CD14-positive monocyte (primary cell): ENCODE data around the gene SNTN. TPM values are rescaled to one million over a fixed set of nuclear protein-coding genes. Genes with fewer than 3 reads are reported as not detected.

Experiments
- DNase-seq, 3 donors: peaks; one replicate each; pipeline ENCODE4 v3.0.0-alpha.2; 2011 to 2022
- H2AFZ ChIP-seq: 2 replicates; pipeline ENCODE4 v1.6.0; 2012; ENCODE audit warnings: mild to moderate bottlenecking, low read depth, low read length, inconsistent platforms; ENCODE audit not compliant: insufficient read depth, poor library complexity, severe bottlenecking
- H3K27ac ChIP-seq, 2 donors: 1 replicate in 1 of 2; 2 replicates in 1 of 2; pipeline ENCODE4 v1.5.1; 2012 to 2013; ENCODE audit warnings: low read length in 2 of 2, control low read depth in 1 of 2, inconsistent platforms in 1 of 2, low read depth in 1 of 2, mild to moderate bottlenecking in 1 of 2
- H3K27me3 ChIP-seq, 2 donors: one replicate each; pipeline versions ENCODE4 v1.6.0 to v1.6.1; 2011 to 2013; ENCODE audit warnings: low read length in 2 of 2; ENCODE audit not compliant: control insufficient read depth in 2 of 2, insufficient read depth in 2 of 2
- H3K36me3 ChIP-seq, 2 donors: replicated peaks in 1 of 2; 1 replicate in 1 of 2; 2 replicates in 1 of 2; pipeline versions ENCODE4 v1.5.1 to v1.6.1; 2012 to 2013; ENCODE audit warnings: low read length in 2 of 2, control low read depth in 1 of 2, inconsistent platforms in 1 of 2, mild to moderate bottlenecking in 1 of 2; ENCODE audit not compliant: insufficient read depth in 2 of 2, control insufficient read depth in 1 of 2
- H3K4me1 ChIP-seq, 2 donors: 1 replicate in 1 of 2; 2 replicates in 1 of 2; pipeline versions ENCODE4 v1.5.1 to v1.6.1; 2012 to 2013; ENCODE audit warnings: low read length in 2 of 2, control low read depth in 1 of 2, inconsistent platforms in 1 of 2, mild to moderate bottlenecking in 1 of 2, moderate library complexity in 1 of 2; ENCODE audit not compliant: insufficient read depth in 2 of 2, control insufficient read depth in 1 of 2
- H3K4me2 ChIP-seq: replicated peaks from 2 replicates; pipeline ENCODE3; 2012; ENCODE audit warnings: low read length, moderate library complexity, mild to moderate bottlenecking; ENCODE audit not compliant: poor library complexity, severe bottlenecking; ENCODE audit errors: extremely low read depth
- H3K4me3 ChIP-seq, 3 experiments: fragments of 200-600 bp in 1 of 3; sonication (generic) in 1 of 3; replicated peaks in 1 of 3; 1 replicate in 2 of 3; 2 replicates in 1 of 3; pipeline ENCODE4 v1.5.1; 2011 to 2013; ENCODE audit warnings: low read length in 3 of 3, mild to moderate bottlenecking in 3 of 3, control low read depth in 2 of 3, low read depth in 2 of 3, inconsistent platforms in 1 of 3, moderate library complexity in 1 of 3
- H3K79me2 ChIP-seq: 2 replicates; pipeline ENCODE4 v1.6.0; 2012; ENCODE audit warnings: mild to moderate bottlenecking, control low read depth, inconsistent platforms, low read length, moderate library complexity; ENCODE audit not compliant: insufficient read depth
- H3K9ac ChIP-seq: 2 replicates; pipeline ENCODE4 v1.6.0; 2017; ENCODE audit warnings: low read length, mild to moderate bottlenecking; ENCODE audit not compliant: insufficient read depth, poor library complexity, severe bottlenecking
- H3K9me3 ChIP-seq, 2 donors: replicated peaks in 1 of 2; 1 replicate in 1 of 2; 2 replicates in 1 of 2; pipeline versions ENCODE4 v1.5.1 to v1.6.1; 2012 to 2013; ENCODE audit warnings: low read length in 2 of 2, control low read depth in 1 of 2; ENCODE audit not compliant: control insufficient read depth in 1 of 2, insufficient read depth in 1 of 2
- H4K20me1 ChIP-seq: 2 replicates; pipeline ENCODE4 v1.6.0; 2012; ENCODE audit warnings: mild to moderate bottlenecking, low read length, control low read depth, moderate library complexity; ENCODE audit not compliant: insufficient read depth
- H3K27ac Mint-ChIP-seq, 7 donors: one replicate each; pipeline ENCODE4 v1.8.0; 2020; ENCODE audit warnings: mild to moderate bottlenecking in 7 of 7, mixed read lengths in 7 of 7, moderate library complexity in 6 of 7, inconsistent platforms in 2 of 7
- H3K27me3 Mint-ChIP-seq, 3 donors: one replicate each; pipeline ENCODE4 v1.8.0; 2021 to 2022; ENCODE audit warnings: low read depth in 3 of 3, mild to moderate bottlenecking in 3 of 3, mixed read lengths in 3 of 3, moderate library complexity in 3 of 3, inconsistent platforms in 1 of 3
- H3K36me3 Mint-ChIP-seq, 2 donors: one replicate each; pipeline ENCODE4 v1.8.0; 2020; ENCODE audit warnings: mixed read lengths in 2 of 2, inconsistent platforms in 1 of 2, mild to moderate bottlenecking in 1 of 2
- H3K4me1 Mint-ChIP-seq: one replicate; pipeline ENCODE4 v1.8.0; 2020; ENCODE audit warnings: mild to moderate bottlenecking, mixed read lengths
- H3K4me3 Mint-ChIP-seq, 2 donors: one replicate each; pipeline ENCODE4 v1.8.0; 2020; ENCODE audit warnings: mild to moderate bottlenecking in 2 of 2, mixed read lengths in 2 of 2, moderate library complexity in 1 of 2
- H3K9me3 Mint-ChIP-seq, 7 donors: one replicate each; pipeline ENCODE4 v1.8.0; 2020 to 2022; ENCODE audit warnings: mixed read lengths in 7 of 7, mild to moderate bottlenecking in 6 of 7, moderate library complexity in 6 of 7, inconsistent platforms in 2 of 7
- CTCF ChIP-seq: fragments of 200-600 bp; IDR thresholded peaks from one replicate; pipeline ENCODE4 v1.8.0; 2022; ENCODE audit warnings: antibody characterized with exemption, mild to moderate bottlenecking
- WGBS: methylation state at CpG from one replicate; pipeline ENCODE4 v1.1.5; 2013; ENCODE audit warnings: missing lambda C conversion rate; ENCODE audit not compliant: insufficient coverage; 5-methylcytosine and 5-hydroxymethylcytosine counted together
- intact Hi-C, 2 donors: fragments of 100-400 bp; cut with micrococcal nuclease; formaldehyde crosslinking; loops; one replicate each; pipeline versions ENCODE4 v1.15.0 to v1.15.1; 2023
- polyA plus RNA-seq, 3 donors: library from polyadenylated mRNA; depleted of rRNA in 1 of 3; unstranded in 2 of 3; stranded (reverse) in 1 of 3; fragments of 300-500 nt in 2 of 3; fragments of >200 nt in 1 of 3; fragmentation: Illumina TruSeq in 2 of 3; gene quantifications; 1 replicate in 2 of 3; 2 replicates in 1 of 3; pipeline ENCODE4 v1.2.3, GENCODE V29; 2012 to 2021

SNTN gene
- polyA plus RNA-seq, 3 donors: not detected

- Histone ChIP-seq H3K4me1 (no peaks in the 10 kb centered on the region), H3K36me3 (no peaks in the 10 kb centered on the region), H3K4me2 (no peak overlapping the region), H3K9ac (no peak overlapping the region), H3K9me3 (no peaks in the 10 kb centered on the region), H4K20me1 (no peaks in the 10 kb centered on the region), H3K27me3 (no peaks in the 10 kb centered on the region), H3K27ac (no peak overlapping the region), H3K4me3 (no peak overlapping the region), H2AFZ (no peak overlapping the region), H3K79me2 (no peaks in the 10 kb centered on the region)
- DNase-seq: no peak
- TF ChIP-seq CTCF: no peak
- Mint-ChIP-seq H3K27me3 (peaks cover 0 to 3% (median 2%) of the 10 kb centered on the region in 3 donors), H3K4me3 (no peak overlapping the region), H3K9me3 (peaks cover 0 to 5% (median 3%) of the 10 kb centered on the region in 7 donors), H3K4me1 (no peaks in the 10 kb centered on the region), H3K27ac (no peak overlapping the region), H3K36me3 (no peaks in the 10 kb centered on the region)
- WGBS: no CpG with 5 or more reads among the region's 1 CpG
- intact Hi-C loops: no loop called here
These were observed 55.3 kb downstream of the SNTN start for GRCh38 chr3:63707731-63708130.

DNA sequence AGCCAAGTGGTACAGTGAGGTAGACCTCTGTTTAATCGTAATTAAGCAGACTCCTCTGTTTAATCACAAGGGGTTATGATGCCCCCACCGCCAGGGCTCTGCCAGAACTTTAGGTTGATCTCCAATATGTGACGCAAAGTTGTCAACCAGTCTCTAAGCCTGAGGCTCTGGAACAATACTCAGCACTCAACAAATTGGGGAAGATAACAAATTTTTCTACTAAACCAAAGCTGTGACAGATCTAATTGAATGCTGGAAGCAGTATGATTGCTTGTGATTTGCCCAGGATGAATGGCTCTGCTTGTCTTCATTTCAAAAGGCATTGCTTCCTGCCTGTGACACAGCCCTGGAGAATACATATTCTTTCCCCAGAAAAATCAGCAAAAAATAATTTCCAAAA is 57.1 kb downstream of the SNTN start:
- intact Hi-C loops: no loop called here
- Mint-ChIP-seq H3K4me3 (no peak overlapping the region), H3K36me3 (no peaks in the 10 kb centered on the region), H3K27ac (no peak overlapping the region), H3K9me3 (peaks cover 0 to 3% (median 2%) of the 10 kb centered on the region in 7 donors), H3K4me1 (no peaks in the 10 kb centered on the region), H3K27me3 (peaks cover 0 to 3% (median 0%) of the 10 kb centered on the region in 3 donors)
- Histone ChIP-seq H3K4me3 (no peak overlapping the region), H3K4me2 (no peak overlapping the region), H3K4me1 (no peaks in the 10 kb centered on the region), H3K27me3 (no peaks in the 10 kb centered on the region), H2AFZ (no peak overlapping the region), H3K27ac (no peak overlapping the region), H3K36me3 (no peaks in the 10 kb centered on the region), H4K20me1 (no peaks in the 10 kb centered on the region), H3K9me3 (no peaks in the 10 kb centered on the region), H3K9ac (no peak overlapping the region), H3K79me2 (no peaks in the 10 kb centered on the region)
- no peak for TF ChIP-seq CTCF
- WGBS: 80% methylated on average over 1 of the region's 3 CpGs
- no peak for DNase-seq

Other genes starting within 250 kb of the SNTN start
- gene C3orf49, start 166.6 kb downstream of the SNTN start, polyA plus RNA-seq: not detected
- gene THOC7, start 211.1 kb downstream of the SNTN start, polyA plus RNA-seq: 10 to 100 TPM; 22.2 to 74.8 (median 70.1) TPM
- 10 to 100 TPM in 1 of 3 donors, 1 to 10 TPM in 2; 2.7 to 29.5 (median 3.2) TPM for gene ATXN7, start 211.2 kb downstream of the SNTN start, polyA plus RNA-seq